ENCODE measurements around the gene TBC1D5. TPM values are rescaled to one million over a fixed set of nuclear protein-coding genes. Genes with fewer than 3 reads are reported as not detected.
A peak's percentile ranks its signal among the peaks of the same experiment; 100 is the strongest.
"Not testable (repeated sequence)": the region's sequence is repeated elsewhere in the genome, so short reads cannot be mapped to it uniquely, and the experiment has no call there.

The TBC1D5 gene
- polyA plus RNA-seq, 4 donors = 5.1 to 37.6 (median 12.4) TPM

DNA sequence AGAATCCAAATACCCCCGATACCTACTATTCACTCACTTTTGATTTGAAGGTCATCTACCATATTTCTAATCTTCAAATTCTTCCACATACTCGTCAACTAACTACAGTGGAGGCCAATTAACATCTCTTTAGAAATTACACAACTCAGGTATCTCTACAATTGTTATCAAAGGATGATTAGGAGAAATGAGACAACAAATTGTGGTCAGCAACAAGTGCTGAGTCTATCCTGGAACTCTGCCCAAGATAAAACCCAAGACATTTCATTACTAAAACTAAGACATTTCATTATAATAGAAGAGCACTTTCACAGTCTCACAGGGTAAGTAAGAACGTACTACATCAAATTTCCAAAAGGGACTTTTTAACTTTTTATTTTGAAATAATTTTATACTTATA, 100.0 kb downstream of the TBC1D5 start:
- Histone ChIP-seq H3K36me3 (ENCODE audit: control insufficient read depth in 3 of 3, insufficient read depth in 2 of 3, low read depth in 1 of 3, low read length in 3 of 3) (no peaks in the 10 kb centered on the region), H3K4me3 (ENCODE audit: low read depth in 1 of 3, low read length in 3 of 3) (no peak overlapping the region), H3K9me3 (ENCODE audit: control insufficient read depth in 2 of 2, insufficient read depth in 1 of 2, low read depth in 1 of 2, low read length in 1 of 2) (no peaks in the 10 kb centered on the region), H3K27ac (ENCODE audit: low read depth in 1 of 3, low read length in 2 of 3) (no peak overlapping the region), H3K4me1 (ENCODE audit: control insufficient read depth in 3 of 3, insufficient read depth in 2 of 3, low read depth in 1 of 3, low read length in 2 of 3) (no peaks in the 10 kb centered on the region), H3K27me3 (ENCODE audit: control insufficient read depth in 3 of 3, insufficient read depth in 3 of 3, low read length in 3 of 3) (no peaks in the 10 kb centered on the region)
- DNase-seq (no peak), FAIRE-seq (no peak)
- 82 to 93% (median 93%) methylated on average over 3 of the region's 3 CpGs for WGBS, 3 donors

DNA sequence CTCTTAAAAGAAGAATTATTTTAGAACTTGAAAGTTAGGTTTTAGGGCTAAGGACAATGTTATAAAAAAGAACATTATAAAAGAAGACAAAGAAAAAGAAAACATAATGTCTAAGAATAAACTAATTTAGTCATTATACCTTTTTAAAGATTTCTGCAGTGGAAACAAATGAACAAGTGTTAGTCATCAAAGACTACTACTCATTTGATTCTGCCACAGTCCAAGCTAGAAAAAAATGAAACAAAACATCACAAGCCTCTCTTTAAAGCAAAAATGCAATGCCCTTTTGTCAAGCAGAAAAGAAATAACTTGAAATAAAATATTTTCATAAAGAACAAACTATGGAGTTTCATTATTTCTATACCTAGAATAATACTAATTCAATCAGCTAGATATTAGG, 102.0 kb downstream of the TBC1D5 start:
- H3K27ac ChIP-seq (ENCODE audit: low read depth in 1 of 3, low read length in 2 of 3) = no peak overlapping the region
- H3K4me1 ChIP-seq (ENCODE audit: control insufficient read depth in 3 of 3, insufficient read depth in 2 of 3, low read depth in 1 of 3, low read length in 2 of 3) = no peaks in the 10 kb centered on the region
- no peak overlapping the region for H3K4me3 ChIP-seq (ENCODE audit: low read depth in 1 of 3, low read length in 3 of 3)
- H3K9me3 ChIP-seq (ENCODE audit: control insufficient read depth in 2 of 2, insufficient read depth in 1 of 2, low read depth in 1 of 2, low read length in 1 of 2) = no peaks in the 10 kb centered on the region
- no peaks in the 10 kb centered on the region for H3K27me3 ChIP-seq (ENCODE audit: control insufficient read depth in 3 of 3, insufficient read depth in 3 of 3, low read length in 3 of 3)
- DNase-seq (no peak), FAIRE-seq (no peak)
- H3K36me3 ChIP-seq (ENCODE audit: control insufficient read depth in 3 of 3, insufficient read depth in 2 of 3, low read depth in 1 of 3, low read length in 3 of 3) = no peaks in the 10 kb centered on the region

DNA sequence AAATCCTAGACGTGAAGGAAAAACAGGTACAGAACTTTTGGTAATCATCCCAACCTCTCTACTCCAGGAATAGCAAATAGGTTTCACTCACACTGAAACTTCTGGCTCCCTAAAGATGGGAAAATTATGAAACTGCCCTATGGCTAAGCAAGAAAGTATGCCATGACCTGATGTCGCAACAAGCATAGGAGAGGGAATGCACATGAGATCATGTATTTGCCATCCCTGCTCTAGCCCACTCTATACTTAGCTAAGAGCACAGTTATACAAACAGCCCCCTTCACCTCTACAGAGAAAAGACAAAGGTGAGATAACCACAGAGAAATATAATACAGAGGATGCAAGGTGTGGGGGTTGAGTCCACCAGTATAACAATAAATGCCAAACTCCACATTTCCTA, 102.7 kb downstream of the TBC1D5 start:
- no peaks in the 10 kb centered on the region for H3K9me3 ChIP-seq (ENCODE audit: control insufficient read depth in 2 of 2, insufficient read depth in 1 of 2, low read depth in 1 of 2, low read length in 1 of 2)
- H3K4me1 ChIP-seq (ENCODE audit: control insufficient read depth in 3 of 3, insufficient read depth in 2 of 3, low read depth in 1 of 3, low read length in 2 of 3) = no peaks in the 10 kb centered on the region
- H3K27me3 ChIP-seq (ENCODE audit: control insufficient read depth in 3 of 3, insufficient read depth in 3 of 3, low read length in 3 of 3) = no peaks in the 10 kb centered on the region
- H3K27ac ChIP-seq (ENCODE audit: low read depth in 1 of 3, low read length in 2 of 3) = no peak overlapping the region
- DNase-seq (peak in 1 of 2 donors; percentile 16), FAIRE-seq (no peak)
- H3K36me3 ChIP-seq (ENCODE audit: control insufficient read depth in 3 of 3, insufficient read depth in 2 of 3, low read depth in 1 of 3, low read length in 3 of 3) = no peaks in the 10 kb centered on the region
- WGBS, 3 donors = 94 to 97% (median 96%) methylated on average over 2 of the region's 2 CpGs
- no peak overlapping the region for H3K4me3 ChIP-seq (ENCODE audit: low read depth in 1 of 3, low read length in 3 of 3)

DNA sequence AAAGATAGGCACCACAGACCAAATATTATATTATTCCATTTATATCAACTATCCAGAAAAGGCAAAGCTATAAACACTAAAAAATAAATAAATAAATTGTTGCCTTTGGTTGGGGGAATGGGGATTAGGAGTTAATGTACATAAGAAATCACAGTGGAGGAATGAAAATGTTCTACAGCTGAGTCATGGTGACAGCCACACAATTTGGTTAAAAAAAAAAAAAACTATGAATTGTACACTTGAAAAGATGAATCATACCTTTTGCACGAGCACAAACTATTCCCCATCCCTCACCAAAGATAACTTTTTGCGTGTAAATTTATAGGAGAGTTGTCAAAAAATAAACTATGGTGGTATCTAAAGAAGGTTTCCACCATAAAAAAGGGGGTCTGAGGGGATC, 103.2 kb downstream of the TBC1D5 start:
- H3K4me3 ChIP-seq (ENCODE audit: low read depth in 1 of 3, low read length in 3 of 3) = no peak overlapping the region
- WGBS, 3 donors = 80 to 92% (median 86%) methylated on average over 2 of the region's 2 CpGs
- H3K36me3 ChIP-seq (ENCODE audit: control insufficient read depth in 3 of 3, insufficient read depth in 2 of 3, low read depth in 1 of 3, low read length in 3 of 3) = no peaks in the 10 kb centered on the region
- no peaks in the 10 kb centered on the region for H3K9me3 ChIP-seq (ENCODE audit: control insufficient read depth in 2 of 2, insufficient read depth in 1 of 2, low read depth in 1 of 2, low read length in 1 of 2)
- H3K27ac ChIP-seq (ENCODE audit: low read depth in 1 of 3, low read length in 2 of 3) = no peak overlapping the region
- DNase-seq (no peak), FAIRE-seq (no peak)
- H3K27me3 ChIP-seq (ENCODE audit: control insufficient read depth in 3 of 3, insufficient read depth in 3 of 3, low read length in 3 of 3) = no peaks in the 10 kb centered on the region
- no peaks in the 10 kb centered on the region for H3K4me1 ChIP-seq (ENCODE audit: control insufficient read depth in 3 of 3, insufficient read depth in 2 of 3, low read depth in 1 of 3, low read length in 2 of 3)

DNA sequence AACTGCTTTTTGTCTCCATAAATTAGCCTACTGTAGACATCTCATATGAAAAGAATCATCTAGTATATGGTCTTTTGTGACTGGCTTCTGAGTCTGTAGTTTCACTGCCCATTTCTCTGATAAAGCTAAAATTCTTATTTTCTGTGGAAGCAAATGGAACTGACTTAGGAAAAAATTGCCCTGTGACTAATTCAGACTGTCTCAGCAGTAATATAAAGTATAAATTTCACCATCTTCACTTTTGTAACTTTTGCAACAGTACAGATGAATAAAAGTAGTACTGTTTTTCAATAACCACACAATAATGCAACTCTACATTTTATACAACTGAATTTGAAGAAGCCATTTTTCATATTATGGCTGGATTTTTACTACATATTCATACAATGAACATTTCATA, 104.1 kb downstream of the TBC1D5 start:
- FAIRE-seq = no peak
- Histone ChIP-seq H3K36me3 (ENCODE audit: control insufficient read depth in 3 of 3, insufficient read depth in 2 of 3, low read depth in 1 of 3, low read length in 3 of 3) (no peaks in the 10 kb centered on the region), H3K27ac (ENCODE audit: low read depth in 1 of 3, low read length in 2 of 3) (no peak overlapping the region), H3K4me3 (ENCODE audit: low read depth in 1 of 3, low read length in 3 of 3) (no peak overlapping the region), H3K4me1 (ENCODE audit: control insufficient read depth in 3 of 3, insufficient read depth in 2 of 3, low read depth in 1 of 3, low read length in 2 of 3) (no peaks in the 10 kb centered on the region), H3K27me3 (ENCODE audit: control insufficient read depth in 3 of 3, insufficient read depth in 3 of 3, low read length in 3 of 3) (no peaks in the 10 kb centered on the region), H3K9me3 (ENCODE audit: control insufficient read depth in 2 of 2, insufficient read depth in 1 of 2, low read depth in 1 of 2, low read length in 1 of 2) (no peaks in the 10 kb centered on the region)
- no peak for DNase-seq

DNA sequence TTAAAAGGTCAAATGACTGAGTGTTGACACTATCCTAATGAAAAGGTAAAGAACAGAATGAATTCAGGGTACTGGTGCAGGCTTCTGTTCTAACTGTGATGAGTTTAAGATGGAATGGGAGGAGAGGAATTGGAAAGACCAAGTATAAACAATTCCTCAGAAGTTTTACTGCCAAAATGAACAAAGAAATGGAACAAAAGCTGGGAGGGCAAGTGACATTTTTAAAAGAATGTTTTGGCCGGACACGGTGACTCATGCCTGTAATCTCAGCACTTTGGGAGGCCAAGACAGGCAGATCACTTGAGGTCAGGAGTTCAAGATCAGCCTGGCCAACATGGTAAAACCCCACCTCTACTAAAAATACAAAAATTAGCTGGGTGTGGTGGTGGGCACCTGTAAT, 106.8 kb downstream of the TBC1D5 start:
- H3K36me3 ChIP-seq (ENCODE audit: control insufficient read depth in 3 of 3, insufficient read depth in 2 of 3, low read depth in 1 of 3, low read length in 3 of 3); FAIRE-seq; H3K4me3 ChIP-seq (ENCODE audit: low read depth in 1 of 3, low read length in 3 of 3); H3K9me3 ChIP-seq (ENCODE audit: control insufficient read depth in 2 of 2, insufficient read depth in 1 of 2, low read depth in 1 of 2, low read length in 1 of 2); H3K27me3 ChIP-seq (ENCODE audit: control insufficient read depth in 3 of 3, insufficient read depth in 3 of 3, low read length in 3 of 3); H3K27ac ChIP-seq (ENCODE audit: low read depth in 1 of 3, low read length in 2 of 3); DNase-seq; H3K4me1 ChIP-seq (ENCODE audit: control insufficient read depth in 3 of 3, insufficient read depth in 2 of 3, low read depth in 1 of 3, low read length in 2 of 3): not testable (repeated sequence)
- WGBS, 3 donors = 40 to 58% (median 52%) methylated on average over 2 of the region's 2 CpGs

DNA sequence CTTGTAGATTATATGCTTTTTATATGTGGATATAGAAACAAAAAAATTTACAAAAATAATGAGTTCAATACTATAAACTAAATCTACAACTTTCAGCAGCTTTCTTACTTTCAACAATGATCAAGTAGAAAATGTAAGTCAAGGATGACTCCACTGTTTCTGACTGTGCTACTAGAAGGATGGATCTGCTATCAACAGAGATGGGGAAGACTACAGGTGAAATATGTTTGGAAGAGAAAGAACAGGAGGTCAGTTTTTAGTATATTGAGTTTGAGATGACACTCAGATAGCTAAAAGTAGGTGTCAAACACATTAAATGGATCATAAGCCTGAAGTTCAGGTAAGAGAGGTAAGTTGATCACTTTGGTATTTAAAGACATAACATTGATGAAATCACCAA, 107.5 kb downstream of the TBC1D5 start:
- FAIRE-seq = no peak

DNA sequence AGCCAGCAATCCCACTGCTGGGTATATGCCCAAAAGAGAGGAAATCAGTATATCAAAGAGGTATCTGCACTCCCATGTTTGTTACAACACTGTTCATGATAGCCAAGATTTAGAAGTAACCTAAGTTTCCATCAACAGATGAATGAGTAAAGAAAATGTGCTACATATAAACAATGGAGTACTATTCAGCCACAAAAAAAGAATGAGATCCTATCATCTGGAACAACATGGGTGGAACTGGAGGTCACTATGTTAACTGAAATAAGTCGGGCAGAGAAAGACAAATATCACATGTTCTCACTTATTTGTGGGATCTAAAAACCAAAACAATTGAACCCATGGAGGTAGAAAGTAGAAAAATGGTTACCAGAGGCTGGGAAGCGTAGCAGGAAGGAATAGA, 108.2 kb downstream of the TBC1D5 start:
- no peaks in the 10 kb centered on the region for H3K27me3 ChIP-seq (ENCODE audit: control insufficient read depth in 3 of 3, insufficient read depth in 3 of 3, low read length in 3 of 3)
- H3K36me3 ChIP-seq (ENCODE audit: control insufficient read depth in 3 of 3, insufficient read depth in 2 of 3, low read depth in 1 of 3, low read length in 3 of 3) = no peaks in the 10 kb centered on the region
- no peak for DNase-seq
- no peak overlapping the region for H3K4me3 ChIP-seq (ENCODE audit: low read depth in 1 of 3, low read length in 3 of 3)
- no peak overlapping the region for H3K27ac ChIP-seq (ENCODE audit: low read depth in 1 of 3, low read length in 2 of 3)
- no peaks in the 10 kb centered on the region for H3K9me3 ChIP-seq (ENCODE audit: control insufficient read depth in 2 of 2, insufficient read depth in 1 of 2, low read depth in 1 of 2, low read length in 1 of 2)
- WGBS, 3 donors = 93 to 96% (median 94%) methylated on average over 2 of the region's 2 CpGs
- H3K4me1 ChIP-seq (ENCODE audit: control insufficient read depth in 3 of 3, insufficient read depth in 2 of 3, low read depth in 1 of 3, low read length in 2 of 3) = no peaks in the 10 kb centered on the region
- no peak for FAIRE-seq

More for the DNA sequence above, 107.5 kb downstream of the TBC1D5 start:
- Histone ChIP-seq H3K27me3 (ENCODE audit: control insufficient read depth in 3 of 3, insufficient read depth in 3 of 3, low read length in 3 of 3) (no peaks in the 10 kb centered on the region), H3K4me3 (ENCODE audit: low read depth in 1 of 3, low read length in 3 of 3) (no peak overlapping the region), H3K9me3 (ENCODE audit: control insufficient read depth in 2 of 2, insufficient read depth in 1 of 2, low read depth in 1 of 2, low read length in 1 of 2) (no peaks in the 10 kb centered on the region), H3K36me3 (ENCODE audit: control insufficient read depth in 3 of 3, insufficient read depth in 2 of 3, low read depth in 1 of 3, low read length in 3 of 3) (no peaks in the 10 kb centered on the region), H3K4me1 (ENCODE audit: control insufficient read depth in 3 of 3, insufficient read depth in 2 of 3, low read depth in 1 of 3, low read length in 2 of 3) (no peaks in the 10 kb centered on the region), H3K27ac (ENCODE audit: low read depth in 1 of 3, low read length in 2 of 3) (no peak overlapping the region)
- DNase-seq = no peak

DNA sequence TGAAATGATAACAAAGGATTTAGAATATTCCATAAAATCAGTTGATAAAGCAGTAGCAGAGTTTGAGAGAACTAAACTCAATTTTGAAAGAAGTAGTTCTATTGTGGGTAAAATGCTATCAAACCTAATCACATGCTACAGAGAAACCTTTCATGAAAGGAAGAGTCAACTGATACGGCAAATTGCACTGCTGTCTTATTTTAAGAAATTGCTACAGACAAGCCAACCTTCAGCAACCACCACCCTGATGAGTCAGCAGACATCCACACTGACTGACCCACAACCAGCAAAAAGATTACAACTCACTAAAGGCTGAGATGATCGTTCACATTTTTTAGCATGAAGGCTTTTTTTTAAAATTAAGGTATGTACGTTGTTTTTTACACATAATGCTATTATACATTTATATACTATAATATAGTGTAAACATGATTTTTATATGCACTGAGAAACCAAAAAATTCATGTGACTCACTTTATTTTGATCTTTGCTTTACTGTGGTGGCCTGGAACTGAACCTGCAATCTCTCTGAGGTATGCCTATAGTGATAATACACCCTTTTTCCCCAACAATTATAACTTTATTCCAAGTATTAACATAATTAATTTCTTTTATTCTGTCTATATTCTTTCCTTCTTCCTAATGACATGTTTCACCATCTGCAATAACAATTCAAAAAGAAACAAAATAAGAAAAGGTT, 109.9 kb downstream of the TBC1D5 start:
- Histone ChIP-seq H3K9me3 (ENCODE audit: control insufficient read depth in 2 of 2, insufficient read depth in 1 of 2, low read depth in 1 of 2, low read length in 1 of 2) (no peaks in the 10 kb centered on the region), H3K4me1 (ENCODE audit: control insufficient read depth in 3 of 3, insufficient read depth in 2 of 3, low read depth in 1 of 3, low read length in 2 of 3) (no peaks in the 10 kb centered on the region), H3K27ac (ENCODE audit: low read depth in 1 of 3, low read length in 2 of 3) (no peak overlapping the region), H3K4me3 (ENCODE audit: low read depth in 1 of 3, low read length in 3 of 3) (no peak overlapping the region), H3K27me3 (ENCODE audit: control insufficient read depth in 3 of 3, insufficient read depth in 3 of 3, low read length in 3 of 3) (no peaks in the 10 kb centered on the region), H3K36me3 (ENCODE audit: control insufficient read depth in 3 of 3, insufficient read depth in 2 of 3, low read depth in 1 of 3, low read length in 3 of 3) (no peaks in the 10 kb centered on the region)
- DNase-seq (peak in 1 of 2 donors; percentile 21), FAIRE-seq (no peak)
- 61 to 91% (median 69%) methylated on average over 3 of the region's 3 CpGs for WGBS, 3 donors
